GM23248 (cell line): ENCODE measurements around the gene ASB3.

Source experiments
- EZH2 ChIP-seq: fragments of 200-600 bp; sonication (generic); IDR thresholded peaks from 2 replicates; pipeline ENCODE4 v1.6.1; 2018; ENCODE audit warnings: antibody characterized with exemption, mild to moderate bottlenecking; ENCODE audit not compliant: insufficient read depth, poor library complexity, severe bottlenecking
- EZH2phosphoT487 ChIP-seq: fragments of 200-600 bp; sonication (generic); IDR thresholded peaks from 2 replicates; pipeline ENCODE4 v1.6.1; 2018; ENCODE audit warnings: antibody characterized with exemption, moderate library complexity, mild to moderate bottlenecking, low read depth; ENCODE audit not compliant: insufficient read depth

- no peak for TF ChIP-seq EZH2
- TF ChIP-seq EZH2phosphoT487: no peak
Observed at GRCh38 chr2:53811601-53812000, 24.8 kb upstream of the ASB3 start.
